GM18511 (cell line): ENCODE measurements around the gene GREB1L.
"Not testable (repeated sequence)": the region's sequence is repeated elsewhere in the genome, so short reads cannot be mapped to it uniquely, and the experiment has no call there.

Experiments
- ATAC-seq: cut with Tn5 transposase; IDR thresholded peaks from one replicate; pipeline ENCODE4 v1.9.1; 2021; ENCODE audit warnings: mild to moderate bottlenecking, moderate library complexity; ENCODE audit not compliant: unreplicated experiment

GREB1L gene

GRCh38 chr18:21262979-21263378, 20.9 kb downstream of the GREB1L start:
- ATAC-seq = no peak

DNA sequence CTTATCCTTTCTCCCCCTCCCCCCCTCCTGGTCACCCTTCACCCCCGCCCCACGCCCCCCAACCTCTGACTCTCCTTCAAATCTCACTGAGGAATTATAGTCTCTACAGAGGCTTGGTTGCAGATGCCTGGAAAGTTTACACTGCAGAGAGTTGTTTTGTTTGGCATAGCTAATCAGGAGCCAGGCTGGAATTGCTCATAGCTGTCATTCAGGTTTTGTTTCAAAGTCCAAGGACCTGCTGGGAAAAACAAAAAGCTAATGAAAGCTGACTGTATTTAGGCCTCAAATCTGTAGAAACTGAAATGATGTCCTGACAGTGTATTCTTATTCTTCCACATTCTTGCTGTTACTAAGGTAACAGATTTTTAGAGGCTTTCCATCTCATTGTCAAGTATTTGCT, 22.6 kb downstream of the GREB1L start:
- ATAC-seq = no peak

- ATAC-seq = no peak
These were observed 24.1 kb downstream of the GREB1L start for GRCh38 chr18:21265971-21266673.

DNA sequence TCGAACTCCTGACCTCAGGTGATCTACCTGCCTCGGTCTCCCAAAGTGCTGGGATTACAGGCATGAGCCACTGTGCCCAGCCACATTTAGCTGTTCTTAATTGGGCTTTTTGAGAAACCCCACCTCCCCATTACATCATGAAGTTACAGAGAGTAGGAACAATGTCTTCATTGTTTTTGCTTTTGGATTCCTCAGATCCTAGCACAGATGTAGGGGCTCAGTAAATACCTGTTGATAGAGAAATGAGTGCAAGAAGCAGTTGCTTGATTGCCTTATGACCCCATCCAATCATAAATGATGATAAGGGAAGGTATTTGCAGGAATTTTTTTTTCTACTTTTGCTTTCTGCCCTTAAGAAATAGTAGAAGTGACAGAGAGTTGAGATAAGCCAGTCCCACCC, 25.4 kb downstream of the GREB1L start:
- no peak for ATAC-seq

GRCh38 chr18:21269349-21269748, 27.3 kb downstream of the GREB1L start:
- no peak for ATAC-seq

DNA sequence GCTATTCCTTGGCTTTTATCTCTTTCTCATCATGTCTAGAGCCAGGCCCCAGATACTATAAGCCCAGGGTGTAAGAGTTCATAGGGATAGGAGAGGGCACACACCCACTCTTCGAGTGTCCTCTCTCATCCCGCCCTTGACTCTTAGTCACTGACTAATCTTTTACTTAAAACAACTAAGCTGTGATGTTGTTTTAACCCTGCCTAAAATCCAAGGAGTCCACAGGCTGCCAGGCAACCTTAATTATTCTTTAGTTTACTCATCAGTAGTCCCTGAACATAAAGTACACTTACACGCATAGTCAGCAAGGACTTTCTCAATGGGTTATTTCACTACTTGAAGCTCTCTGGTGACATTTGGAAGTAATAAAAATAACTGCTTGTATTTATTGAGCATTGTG, 28.4 kb downstream of the GREB1L start:
- no peak for ATAC-seq

GRCh38 chr18:21272016-21272579, 30.1 kb downstream of the GREB1L start:
- ATAC-seq = no peak

DNA sequence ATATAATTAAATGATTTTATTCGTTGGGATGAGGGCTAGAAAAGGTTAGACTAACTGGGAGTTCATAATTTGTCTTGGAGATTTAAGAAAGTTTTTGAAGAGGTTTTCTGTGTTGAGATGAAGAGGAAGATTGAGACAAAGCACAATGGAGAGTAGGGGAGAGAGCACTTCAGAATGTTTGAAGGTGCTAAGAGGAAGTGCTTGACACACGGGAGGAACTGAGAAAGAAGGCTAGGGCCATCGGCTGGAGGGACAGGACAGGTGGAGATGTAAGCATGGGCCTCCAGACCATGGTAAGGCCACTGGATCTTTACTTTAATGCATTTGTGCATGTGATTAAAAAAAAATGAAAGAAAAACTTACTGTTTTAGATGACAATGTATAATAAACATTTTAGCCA, 31.5 kb downstream of the GREB1L start:
- no peak for ATAC-seq

GRCh38 chr18:21275645-21276044, 33.6 kb downstream of the GREB1L start:
- no peak for ATAC-seq

GRCh38 chr18:21277578-21277977, 35.5 kb downstream of the GREB1L start:
- ATAC-seq = no peak

- not testable (repeated sequence) for ATAC-seq
These were observed 36.2 kb downstream of the GREB1L start for GRCh38 chr18:21278218-21278617.

DNA sequence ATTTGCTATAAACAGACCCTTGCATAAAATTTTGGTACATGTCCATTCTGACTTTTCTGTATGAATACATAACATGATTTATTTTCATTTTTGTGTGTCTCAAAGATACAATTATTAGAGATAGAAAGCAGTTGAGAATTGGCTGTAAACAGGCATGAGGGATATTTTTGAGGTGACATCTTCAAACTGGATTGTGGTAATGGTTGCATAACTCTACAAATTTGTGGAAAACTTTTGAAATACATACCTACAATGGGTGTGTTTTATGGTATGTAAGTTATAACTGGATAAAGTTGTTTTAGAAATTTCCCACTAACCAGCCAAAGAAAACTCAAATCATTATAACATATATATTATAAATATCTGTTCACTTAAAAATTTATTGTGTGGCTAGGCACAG, 39.6 kb downstream of the GREB1L start:
- ATAC-seq = no peak

GRCh38 chr18:21284540-21284939, 42.5 kb downstream of the GREB1L start:
- ATAC-seq = no peak

DNA sequence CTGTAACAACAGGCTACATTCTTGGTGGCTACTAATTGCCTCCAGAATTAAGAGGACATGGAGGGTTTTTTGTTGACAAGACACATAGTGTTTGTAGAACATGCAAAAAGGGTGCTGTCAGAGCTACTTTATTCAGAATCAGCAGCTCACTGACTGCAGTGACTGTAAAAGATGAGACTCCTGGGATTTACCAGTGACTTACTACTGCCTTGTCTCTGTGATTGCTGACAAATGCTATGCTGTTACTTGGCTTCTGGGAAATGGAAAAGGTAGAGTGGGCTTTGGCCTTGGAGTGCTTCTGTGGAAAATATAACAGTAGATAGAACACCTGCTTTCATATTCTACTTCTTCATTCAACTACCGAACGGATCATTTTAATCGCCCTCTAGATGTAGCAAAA, 47.8 kb downstream of the GREB1L start:
- ATAC-seq = no peak

- ATAC-seq = no peak
These were observed 49.1 kb downstream of the GREB1L start for GRCh38 chr18:21291106-21291505.

GRCh38 chr18:21293479-21293878, 51.4 kb downstream of the GREB1L start:
- ATAC-seq = no peak

DNA sequence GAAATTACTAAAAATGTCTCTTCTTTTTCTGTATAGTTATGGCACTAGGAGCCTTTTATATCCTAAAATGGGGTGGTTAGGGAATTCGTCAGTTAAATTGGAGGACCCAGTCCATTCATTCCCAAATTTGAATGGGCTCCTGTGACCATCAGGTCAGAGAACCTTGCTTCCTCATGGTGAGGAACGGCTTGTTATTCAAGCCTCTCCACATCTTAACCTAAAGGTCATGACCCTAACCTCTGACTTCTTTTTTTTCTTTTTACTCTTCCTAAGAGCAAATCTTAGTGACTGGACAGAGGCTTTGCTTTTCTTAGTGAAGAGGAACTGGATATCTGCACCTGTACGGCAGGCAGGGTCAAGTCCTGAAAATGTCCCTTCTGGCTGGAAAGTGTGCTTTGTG, 53.1 kb downstream of the GREB1L start:
- ATAC-seq = no peak

- no peak for ATAC-seq
These were observed 54.0 kb downstream of the GREB1L start for GRCh38 chr18:21296045-21296444.

- no peak for ATAC-seq
These were observed 56.3 kb downstream of the GREB1L start for GRCh38 chr18:21298351-21298750.

- no peak for ATAC-seq
These were observed 58.2 kb downstream of the GREB1L start for GRCh38 chr18:21300035-21300907.

GRCh38 chr18:21300908-21301200, 58.8 kb downstream of the GREB1L start:
- ATAC-seq = no peak

GRCh38 chr18:21303445-21303844, 61.4 kb downstream of the GREB1L start:
- no peak for ATAC-seq
